Ammon's horn (tissue), 1 donor: ENCODE data around the gene RNF26.

Experiments
- DNase-seq: peaks from one replicate; pipeline ENCODE4 v3.0.0-alpha.2; 2016; ENCODE audit warnings: low spot score

The RNF26 gene

GRCh38 chr11:119316016-119316728, 18.2 kb upstream of the RNF26 start:
- DNase-seq = peak; percentile 90

- DNase-seq = no peak
Measured at GRCh38 chr11:119316729-119317591, 17.4 kb upstream of the RNF26 start, which contains the start of gene MCAM. TSS of gene MCAM (minus strand) at chr11:119317130. CDS start at chr11:119317101, 29 bp downstream.

DNA sequence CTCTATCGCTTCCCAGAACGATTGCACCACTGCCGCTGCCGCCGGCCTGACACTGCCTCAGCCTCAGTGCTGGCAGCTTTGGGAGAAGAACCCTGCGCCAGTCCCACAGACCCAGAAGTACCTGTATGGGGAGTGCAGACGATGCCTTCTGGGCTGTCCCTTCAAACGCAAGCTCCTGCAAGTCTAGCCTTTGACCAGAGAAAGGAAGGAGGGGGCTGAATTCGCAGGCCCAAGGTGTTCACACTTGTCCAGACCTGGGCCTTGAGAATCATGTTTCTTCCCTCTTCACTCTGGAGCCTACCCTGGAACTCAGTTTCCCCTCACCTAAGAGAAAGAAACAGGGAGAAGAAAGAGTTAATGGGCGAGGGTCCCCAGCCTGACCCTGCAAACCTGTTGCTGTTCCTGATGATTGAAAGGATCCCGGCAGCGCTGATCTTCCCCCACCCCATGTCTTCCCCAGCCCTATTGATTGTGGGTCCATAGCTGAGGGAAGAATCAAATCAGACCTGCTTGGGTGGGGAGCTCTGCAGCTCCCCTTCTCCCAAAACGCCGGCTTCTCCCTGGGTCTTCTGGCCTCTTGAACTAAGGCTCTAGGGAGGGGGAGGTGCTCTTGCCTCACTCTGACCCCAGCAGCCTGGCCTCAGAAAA, 16.6 kb upstream of the RNF26 start:
- DNase-seq = no peak

GRCh38 chr11:119318240-119319135, 15.8 kb upstream of the RNF26 start:
- DNase-seq = no peak

DNA sequence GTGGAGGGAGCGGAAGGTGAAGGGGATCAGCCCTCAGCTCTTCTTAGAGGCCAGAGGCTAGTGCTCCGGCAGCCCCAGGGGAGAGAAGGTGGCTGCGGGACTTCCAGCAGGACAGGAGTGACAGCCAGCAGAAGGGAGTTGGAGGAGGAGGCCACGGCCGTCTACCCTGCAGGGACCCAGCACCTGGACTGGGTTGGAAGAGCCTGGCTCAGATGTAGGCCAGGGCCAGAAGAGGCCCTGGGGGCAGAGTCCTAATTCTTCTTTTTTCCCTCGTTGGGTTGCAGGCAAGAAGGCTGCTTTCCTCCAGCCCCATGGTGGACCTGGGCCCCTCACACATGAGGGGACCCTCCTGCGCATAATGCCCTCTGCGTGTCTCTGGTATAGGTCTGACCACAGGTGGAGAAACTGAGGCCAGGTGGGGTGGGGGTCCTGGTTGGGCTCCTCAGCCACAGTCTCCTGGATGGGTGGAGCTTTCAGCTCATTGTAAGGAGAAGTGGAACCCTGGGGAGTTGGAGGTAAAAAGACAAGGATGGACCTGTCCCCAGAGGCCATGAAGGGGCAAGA, 15.1 kb upstream of the RNF26 start:
- no peak for DNase-seq

DNA sequence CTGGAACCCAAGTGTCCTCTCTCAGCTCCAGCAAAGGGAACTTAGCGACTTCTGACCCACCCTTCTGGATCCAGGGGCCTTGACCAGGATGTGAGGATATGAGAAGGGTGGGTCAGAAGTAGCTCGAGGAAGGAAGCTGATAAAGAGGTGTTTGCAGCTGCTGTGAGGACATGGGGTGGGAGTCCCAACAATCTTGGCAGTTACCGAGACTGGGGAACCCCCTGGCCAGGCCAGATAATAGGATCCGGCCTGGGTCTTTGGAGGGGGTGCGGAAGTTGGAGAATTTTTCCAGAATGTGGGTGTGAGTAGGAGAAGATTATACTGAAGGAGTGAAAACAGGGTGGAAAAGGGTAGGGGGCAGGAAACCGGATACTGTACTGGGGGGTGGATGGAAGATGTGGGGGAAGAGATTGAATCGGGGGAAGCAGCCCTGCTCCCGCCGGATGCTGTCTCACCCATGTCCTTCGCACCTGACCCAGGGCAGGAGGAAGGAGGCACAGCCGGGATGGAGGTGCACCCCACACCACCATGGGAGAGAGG, 14.6 kb upstream of the RNF26 start:
- no peak for DNase-seq

DNA sequence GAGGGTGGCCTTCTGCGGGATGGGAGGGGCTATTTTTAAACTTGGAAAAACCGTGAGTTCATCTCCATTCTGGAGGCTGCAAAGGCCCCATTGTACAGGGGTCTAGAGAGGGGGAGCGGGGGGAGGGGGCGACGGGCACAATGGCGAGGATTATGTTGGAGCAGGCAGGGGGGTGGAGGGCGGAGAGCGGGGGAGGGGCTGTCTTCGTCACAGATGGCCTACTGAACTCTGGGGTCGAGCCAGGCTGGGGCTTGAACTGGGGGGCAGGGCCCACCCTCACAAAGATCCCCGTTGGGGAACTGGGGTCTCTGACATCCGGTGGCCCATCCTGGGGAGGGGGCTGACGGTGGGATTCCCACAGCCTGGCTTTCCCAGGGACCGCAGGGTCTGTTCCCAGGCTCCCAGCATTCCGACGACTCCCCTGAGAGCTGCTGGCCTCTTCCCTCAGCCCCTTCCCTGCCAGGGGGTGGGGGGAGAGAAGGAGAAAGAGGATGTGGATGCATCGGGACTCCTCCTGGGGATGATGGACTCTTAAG, 14.0 kb upstream of the RNF26 start:
- peak; percentile 80 for DNase-seq

GRCh38 chr11:119320776-119321524, 13.4 kb upstream of the RNF26 start:
- no peak for DNase-seq

DNA sequence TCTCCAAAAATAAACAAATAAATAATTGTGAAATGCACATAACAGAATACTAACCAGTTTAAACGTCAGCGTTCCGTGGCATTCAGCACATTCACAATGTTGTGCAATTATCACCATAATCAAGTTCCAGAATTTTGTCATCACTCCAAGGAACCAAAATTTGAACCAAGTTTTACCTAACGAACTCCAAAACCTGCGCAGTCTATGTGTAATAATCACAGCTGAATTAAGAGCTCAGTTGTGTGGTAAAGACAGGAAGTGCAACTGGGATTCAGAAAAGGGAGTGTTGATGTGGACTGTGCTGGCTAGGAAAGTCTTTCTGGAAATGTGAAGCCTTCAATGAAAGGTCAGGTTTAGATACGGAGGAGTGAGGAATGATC, 12.0 kb upstream of the RNF26 start:
- DNase-seq = no peak

DNA sequence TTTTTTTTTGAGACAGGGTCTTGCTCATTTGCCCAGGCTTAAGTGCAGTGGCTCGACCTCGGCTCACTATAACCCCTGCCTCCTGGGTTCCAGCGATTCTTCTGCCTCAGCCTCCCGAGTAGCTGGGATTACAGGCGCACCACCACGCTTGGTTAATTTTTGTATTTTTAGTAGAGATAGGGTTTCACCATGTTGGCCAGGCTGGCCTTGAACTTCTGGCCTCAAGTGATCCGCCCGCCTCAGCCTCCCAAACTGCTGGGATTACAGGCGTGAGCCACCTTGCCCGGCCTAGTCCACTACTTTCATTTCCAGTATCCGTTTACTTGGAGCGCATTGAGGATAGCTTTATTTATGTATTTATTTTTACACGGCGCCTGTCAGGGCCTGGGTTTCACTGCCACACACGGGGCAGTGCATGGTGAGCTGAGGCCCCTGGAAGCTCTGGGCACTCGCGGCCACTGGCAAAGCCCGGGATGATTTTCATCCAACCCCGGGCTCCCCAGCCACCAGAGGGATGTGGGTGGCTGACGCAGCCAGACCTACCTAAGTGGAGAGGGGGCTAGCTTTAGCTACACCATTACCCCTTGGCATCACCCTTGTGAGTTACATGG, 11.3 kb upstream of the RNF26 start:
- no peak for DNase-seq

DNA sequence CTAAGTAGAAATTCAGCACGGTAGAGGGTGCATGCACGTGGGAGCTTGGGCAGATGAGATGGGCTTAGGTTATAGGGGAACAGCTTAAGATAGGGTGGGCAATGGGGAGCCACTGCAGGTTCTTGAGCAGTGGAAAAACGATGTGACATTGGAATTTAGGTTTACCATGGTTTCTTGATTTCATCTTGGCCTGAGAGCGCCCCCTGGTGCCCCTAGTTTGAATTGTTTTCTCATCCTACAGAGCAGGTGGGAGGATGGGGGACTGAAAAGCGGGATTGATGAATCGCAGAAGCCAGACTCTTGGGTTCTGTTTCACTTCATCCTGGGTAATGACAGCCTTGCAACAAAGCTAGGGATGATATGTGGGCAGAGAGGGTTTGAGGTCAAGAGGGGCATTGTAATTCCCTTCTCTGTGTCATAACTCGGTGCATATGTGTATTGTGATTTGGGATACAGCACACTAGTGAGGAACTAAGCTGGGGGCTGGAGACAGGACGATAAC, 10.7 kb upstream of the RNF26 start:
- peak; percentile 78 for DNase-seq

DNA sequence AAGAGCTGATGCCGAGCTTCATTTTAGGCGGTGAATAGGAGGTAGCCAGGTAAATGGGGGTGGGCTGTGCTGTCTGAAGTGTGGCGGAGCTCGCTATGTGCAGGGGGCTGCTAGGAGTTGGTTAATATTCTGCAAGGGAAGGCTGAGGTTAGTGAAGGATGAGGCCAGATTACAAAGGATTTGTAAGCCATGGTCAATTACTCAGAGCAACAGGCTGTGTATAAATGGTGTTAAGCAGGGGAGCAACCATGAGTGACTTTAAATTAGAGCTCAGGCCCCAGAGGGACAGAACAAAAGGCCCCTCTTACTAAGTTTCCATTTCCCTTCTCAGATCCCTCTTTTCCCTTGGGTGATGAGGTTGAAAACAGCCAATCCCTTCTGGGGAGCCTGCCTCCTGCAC, 10.1 kb upstream of the RNF26 start:
- no peak for DNase-seq

DNA sequence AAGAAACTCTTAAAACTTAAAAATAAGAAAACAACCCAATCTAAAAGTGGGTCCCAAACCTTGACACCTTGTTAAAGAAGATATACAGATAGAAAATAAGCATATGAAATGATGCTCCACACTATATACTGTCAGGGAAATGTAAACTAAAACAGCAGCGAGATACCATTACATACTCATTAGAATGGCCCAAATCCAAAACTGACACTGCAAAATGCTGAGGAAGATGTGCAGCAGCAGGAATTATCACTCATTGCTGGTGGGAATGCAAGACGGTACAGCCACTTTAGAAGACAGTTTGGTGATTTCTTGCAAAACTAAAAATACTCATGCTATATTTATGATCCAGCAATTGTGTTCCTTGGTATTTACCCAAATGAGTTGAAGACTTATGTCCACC, 5.0 kb upstream of the RNF26 start:
- no peak for DNase-seq

- no peak for DNase-seq
Measured at GRCh38 chr11:119330237-119330636, 4.1 kb upstream of the RNF26 start.

DNA sequence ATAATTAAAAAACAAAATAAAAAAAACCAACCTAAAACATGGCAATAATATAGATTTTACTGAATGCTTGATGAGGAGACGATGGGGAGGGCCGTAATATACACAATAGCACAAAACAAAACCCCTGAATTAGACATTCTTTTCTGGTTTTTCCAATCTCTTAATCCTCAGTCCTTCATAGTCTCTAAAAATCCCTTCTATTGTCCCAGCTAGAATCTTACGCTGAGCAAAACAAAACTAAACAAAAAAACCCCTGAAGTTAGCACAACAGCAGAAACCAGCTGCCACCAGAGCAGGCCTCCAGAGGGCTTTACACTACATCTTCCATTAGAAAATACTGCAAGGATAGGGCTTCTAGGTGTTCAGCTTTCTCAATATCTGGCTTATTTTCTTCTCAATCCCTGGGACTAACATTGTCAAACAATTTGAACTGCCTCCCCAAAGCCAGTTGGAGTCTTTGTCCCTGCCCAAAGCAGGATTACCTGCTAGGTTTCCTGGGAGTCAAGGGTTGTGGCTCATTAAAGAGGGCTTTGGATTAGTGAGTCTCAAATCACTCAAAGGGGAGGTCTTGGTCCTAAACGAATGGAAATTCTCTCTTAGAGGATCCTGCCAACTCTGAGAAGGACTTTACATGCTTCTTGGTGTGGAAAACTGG, 2.1 kb upstream of the RNF26 start:
- DNase-seq = no peak

GRCh38 chr11:119335091-119335654, 846 bp downstream of the RNF26 start:
- DNase-seq = no peak

DNA sequence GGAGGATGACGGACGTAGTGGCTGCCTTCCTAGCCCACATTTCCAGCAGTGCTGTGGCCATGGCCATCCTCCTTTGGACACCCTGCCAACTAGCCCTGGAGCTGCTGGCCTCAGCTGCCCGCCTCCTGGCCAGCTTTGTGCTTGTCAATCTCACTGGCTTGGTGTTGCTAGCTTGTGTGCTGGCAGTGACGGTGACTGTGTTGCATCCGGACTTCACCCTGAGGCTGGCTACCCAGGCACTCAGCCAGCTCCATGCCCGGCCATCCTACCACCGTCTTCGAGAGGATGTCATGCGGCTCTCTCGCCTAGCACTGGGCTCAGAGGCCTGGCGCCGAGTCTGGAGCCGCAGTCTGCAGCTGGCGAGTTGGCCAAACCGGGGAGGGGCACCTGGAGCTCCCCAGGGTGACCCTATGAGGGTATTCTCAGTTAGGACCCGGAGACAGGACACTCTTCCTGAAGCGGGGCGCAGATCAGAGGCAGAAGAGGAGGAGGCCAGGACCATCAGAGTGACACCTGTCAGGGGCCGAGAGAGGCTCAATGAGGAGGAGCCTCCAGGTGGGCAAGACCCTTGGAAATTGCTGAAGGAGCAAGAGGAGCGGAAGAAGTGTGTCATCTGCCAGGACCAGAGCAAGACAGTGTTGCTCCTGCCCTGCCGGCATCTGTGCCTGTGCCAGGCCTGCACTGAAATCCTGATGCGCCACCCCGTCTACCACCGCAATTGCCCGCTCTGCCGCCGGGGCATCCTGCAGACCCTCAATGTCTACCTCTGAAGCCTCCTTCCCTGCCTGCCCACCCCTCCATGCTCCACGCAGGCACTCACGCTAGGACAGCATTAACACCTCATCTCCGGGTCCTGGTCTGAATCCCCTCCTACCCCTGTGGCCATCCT, 1.6 kb downstream of the RNF26 start:
- no peak for DNase-seq
